GM18519 (cell line): ENCODE results near the gene SUN2.

Experiments used
- ATAC-seq: cut with Tn5 transposase; IDR thresholded peaks from one replicate; pipeline ENCODE4 v1.9.1; 2021; ENCODE audit warnings: mild to moderate bottlenecking, moderate library complexity; ENCODE audit not compliant: unreplicated experiment, low FRiP score

SUN2 gene

DNA sequence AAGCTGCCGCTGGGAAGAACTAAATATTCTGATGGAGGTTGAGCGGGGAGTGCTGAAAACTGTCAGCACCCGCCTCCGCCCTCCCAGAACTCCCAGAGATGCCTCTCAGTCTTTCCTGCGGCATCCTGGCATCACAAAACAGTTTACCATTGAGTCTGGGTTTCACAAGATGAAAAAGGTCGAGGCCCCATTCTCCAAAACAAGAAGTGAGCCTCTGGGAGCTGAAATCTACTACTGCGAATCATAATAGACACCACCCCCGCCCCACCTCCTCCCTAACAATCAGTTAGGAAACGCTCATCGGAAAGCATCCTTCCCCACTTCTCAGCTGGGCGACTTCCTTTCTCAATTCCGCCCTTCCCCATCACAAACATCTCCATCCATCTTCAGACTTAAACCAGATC, 1.0 kb downstream of the SUN2 start:
- no peak for ATAC-seq

DNA sequence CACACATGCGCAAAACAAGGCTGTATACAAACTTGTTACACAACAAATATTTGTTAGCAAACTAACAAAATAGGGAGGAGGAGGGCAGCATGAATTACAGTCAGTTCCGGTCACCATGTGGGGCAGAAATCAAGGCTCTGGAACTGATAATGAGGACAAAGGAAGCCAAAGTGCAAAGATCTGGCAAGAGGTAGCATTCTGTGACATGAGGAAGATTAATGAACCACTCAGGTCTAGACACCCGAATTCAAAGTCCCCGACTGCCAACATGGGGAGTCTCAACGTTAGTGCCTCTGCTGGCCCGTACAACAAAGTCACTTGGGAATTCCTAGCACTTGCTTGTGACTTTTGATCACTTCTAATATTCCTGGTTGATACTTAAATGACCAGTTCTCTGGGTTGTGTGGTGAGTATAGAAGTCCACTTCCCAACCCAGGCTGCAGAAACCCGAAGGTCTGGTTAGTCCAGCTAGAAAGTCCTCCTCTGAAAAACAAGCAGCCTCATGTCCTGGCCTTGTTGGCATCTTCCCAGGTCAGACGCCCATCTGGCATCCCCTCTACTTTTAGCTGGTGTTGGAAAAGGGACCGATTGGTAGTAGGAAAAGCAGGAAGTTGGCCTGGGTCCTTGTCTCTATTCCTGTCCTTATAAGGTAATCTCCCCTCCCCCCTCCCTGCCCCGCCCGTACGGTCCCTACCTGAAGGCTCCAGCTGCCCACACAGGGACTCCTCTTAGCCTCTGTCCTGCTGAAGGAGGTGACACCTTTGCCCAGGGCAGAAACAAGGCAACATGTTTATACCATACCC, 1.6 kb downstream of the SUN2 start:
- ATAC-seq = no peak

DNA sequence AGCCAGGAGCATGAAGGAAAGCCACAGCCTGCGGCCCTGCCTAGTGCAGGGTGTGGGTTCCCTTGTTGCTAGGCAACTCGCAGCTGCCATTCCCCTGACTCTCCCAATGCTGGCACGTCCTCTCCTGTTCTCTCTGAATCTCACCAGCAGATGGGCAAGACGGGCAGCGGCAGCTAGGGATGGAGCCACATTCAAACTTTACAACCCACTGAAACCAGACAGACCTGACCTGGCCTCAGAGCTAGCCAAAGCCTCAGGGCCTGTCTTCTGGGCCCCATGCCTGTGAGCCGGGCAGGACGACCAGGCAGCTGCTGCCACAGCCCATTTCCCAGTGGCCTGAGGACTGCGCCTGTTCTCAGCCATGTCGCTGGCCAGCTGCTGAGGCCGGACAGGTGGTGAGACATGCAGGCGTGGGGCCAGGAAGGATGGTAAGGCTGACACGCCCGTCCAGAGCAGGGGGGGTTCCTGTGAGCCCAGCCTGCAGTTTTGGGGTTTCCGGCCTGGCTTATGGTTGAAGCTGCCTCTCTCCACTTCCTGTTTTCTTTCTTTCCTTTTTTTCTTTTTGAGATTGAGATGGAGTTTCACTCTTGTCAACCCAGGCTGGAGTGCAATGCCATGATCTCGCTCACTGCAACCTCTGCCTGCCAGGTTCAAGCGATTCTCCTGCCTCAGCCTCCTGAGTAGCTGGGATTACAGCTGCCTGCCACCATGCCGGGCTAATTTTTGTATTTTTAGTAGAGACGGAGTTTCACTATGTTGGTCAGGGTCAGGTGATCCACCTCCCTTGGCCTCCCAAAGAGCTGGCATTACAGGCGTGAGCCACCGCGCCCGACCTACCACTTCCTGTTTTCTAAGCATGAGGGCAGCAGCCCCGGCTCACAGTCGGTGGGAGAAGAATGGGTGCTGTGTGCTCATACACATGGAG, 4.1 kb downstream of the SUN2 start:
- no peak for ATAC-seq

DNA sequence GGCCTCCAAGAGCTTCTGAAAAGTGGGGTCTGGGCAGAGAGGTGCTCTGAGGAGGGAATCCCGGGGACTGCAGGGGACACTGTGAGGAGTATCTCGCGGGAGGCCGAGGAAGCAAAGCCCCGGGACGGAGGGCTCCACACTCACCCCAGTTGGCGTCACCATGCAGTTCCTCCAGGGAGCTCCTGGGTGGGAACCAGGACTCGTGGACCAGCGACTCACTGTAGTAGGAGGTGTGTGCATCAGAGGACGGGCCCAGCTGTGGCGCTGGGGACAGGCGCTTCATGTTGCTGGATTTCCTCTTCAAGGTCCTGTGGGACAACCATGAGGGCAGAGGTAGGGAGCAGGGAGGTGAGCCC, 4.8 kb downstream of the SUN2 start:
- ATAC-seq = no peak

DNA sequence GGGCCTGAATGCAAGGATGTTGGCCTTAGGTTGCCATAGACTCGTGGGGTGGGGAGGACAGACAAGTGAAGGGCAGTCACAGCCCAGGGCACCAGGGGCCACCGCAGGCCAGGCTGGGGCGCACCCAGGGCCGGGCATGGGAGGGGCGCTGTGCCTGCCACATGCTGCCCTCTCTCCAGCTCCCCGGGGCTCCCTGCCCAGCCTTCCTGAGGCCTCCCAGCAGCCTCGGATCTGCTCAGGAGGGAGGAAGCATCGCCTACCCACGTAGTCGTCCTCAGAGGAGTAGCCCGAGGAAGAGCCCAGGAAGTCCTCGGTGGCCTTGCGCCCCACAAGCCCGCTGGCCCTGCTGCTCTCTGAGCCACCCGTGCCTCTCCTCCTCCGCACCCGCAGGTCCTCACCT, 5.2 kb downstream of the SUN2 start:
- no peak for ATAC-seq

DNA sequence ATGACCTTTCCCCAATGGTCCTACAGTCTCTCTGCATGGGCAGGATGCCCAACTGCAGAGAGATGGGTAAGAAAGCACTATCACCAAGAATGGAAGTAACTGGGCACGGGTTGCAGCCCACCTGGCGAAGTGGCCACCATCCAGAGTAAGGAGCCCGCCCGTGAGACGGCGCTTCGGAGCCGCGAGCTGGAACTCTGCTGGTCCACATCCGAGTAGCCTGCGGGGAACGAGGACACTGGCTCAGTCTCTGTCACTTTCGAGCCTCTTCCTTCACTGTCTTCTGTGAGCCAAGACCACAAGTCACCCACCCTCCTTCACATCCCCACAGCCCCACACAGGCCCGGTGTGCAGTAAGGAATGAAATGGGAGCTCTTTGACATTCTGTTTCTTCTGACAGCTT, 5.7 kb downstream of the SUN2 start:
- ATAC-seq = no peak

DNA sequence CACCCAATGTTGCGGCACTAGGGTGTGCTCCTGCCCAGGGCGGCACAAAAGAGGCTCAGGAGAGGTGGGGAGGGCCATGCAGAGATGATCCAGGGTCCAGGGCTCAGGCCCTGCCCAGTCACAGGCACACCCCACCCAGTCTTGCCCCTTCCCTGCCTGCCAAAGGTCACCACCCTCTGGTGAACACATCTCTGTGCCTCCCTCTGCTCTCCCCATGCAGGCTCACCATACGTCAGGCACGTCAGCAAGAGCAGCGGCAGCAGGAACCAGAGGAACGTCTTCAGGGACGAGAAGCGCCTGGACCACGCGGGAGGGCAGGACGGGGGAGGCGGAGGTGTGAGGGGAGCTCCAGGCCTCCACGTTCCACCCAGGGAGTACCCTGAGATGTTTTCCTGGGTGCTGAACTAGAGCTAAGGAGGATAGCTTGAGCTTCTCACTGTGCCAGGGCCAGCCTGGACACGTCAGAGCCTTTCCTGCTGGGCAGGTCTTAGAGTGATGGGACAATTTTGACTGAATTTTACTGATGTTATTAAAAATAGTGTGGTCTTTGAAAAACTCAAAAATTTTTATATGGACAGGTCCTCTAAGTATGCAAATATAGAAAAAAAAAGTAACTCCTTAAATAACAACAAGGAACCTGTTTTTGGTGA, 7.2 kb downstream of the SUN2 start:
- ATAC-seq = no peak

DNA sequence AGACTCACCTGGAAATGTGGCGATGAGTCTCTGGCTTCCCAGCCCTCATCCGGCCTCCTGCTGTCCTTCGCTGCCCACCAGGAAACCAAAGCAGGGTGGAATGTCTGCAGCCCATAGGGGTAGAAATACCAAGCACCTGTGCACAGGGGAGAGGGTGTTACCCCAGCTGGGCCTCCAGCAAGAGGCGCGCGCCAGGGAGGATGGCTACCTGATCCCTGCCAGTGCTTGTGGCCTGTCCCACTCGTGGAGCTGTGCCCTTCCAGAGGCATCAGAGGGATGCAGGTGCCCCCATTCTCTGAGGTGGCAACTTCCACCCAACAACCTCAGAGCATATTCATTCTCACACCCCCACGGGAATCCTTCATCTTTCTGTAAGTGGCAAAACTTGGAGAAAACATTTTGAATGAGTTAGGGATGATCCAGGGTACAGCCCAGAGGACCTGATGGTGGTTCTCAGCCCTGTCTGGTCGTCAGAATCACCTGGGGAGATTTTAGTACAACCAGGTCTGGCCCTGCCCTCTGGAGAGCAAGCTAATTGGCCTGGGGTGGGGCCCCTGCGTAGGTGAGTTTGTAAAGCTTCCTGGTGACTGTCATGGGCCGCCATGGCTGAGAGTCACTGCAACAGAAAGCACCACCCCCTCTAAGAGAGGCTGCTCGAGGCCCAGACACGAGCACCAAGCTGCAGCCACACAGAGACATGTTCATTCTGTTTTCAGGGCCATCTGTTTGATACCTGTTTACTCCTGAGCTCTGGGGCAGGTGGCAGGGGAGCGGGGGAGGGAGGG, 9.9 kb downstream of the SUN2 start:
- no peak for ATAC-seq

DNA sequence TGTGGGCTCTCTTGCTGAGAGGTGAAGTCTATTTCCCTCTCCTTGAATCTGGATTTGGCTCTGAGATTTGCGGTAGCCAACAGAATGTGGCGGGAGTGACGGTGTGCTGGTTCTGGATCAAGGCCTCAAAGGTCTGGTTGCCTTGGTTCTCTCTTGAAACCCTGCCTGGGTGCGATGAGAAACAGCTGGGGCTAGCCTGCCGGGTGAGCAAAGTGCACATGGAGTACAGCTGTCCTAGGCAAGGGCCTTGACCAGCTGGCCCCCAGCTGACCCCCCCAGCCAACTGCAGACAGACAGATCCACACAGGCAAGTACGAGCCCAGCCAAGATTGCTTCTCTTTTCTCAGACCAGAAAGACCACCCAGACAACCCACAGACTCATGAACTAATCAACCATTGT, 10.8 kb downstream of the SUN2 start:
- ATAC-seq = no peak

DNA sequence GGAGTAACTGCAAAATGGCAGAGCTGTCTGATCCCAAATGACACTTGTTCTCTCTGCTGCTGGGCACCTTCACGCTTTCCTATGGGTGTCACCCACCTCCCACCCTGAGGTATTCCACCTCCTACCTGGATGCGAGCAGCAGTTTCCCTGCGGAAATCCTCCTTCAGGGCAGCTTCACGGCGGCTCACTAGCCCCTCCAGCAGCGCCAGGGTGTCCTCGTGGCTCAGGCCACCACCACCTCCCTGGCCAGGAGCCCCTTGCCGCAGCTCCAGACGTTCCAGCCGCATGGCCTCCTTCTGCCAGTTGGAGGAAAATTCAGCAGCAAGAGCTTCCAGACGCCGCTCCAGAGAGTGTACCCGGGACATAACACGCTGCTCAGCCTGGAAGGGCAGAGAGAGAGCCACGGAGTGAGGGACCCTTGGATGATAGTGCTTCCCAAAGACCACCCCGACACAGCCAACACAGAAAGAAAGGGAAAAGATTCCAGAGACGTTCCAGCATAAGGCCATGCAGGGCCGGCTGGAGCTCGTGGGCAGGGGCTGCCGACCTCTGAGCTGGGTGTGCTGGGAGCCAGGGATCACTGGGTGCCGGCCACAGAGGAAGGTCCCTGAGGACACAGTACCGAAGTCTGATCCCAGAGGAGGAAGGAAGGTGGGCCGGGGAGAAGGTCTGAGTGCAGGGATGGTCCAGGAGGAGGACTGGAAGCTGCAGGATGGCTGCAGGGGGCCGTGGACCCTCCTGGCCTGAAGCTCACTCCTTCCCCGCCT, 13.4 kb downstream of the SUN2 start:
- no peak for ATAC-seq

DNA sequence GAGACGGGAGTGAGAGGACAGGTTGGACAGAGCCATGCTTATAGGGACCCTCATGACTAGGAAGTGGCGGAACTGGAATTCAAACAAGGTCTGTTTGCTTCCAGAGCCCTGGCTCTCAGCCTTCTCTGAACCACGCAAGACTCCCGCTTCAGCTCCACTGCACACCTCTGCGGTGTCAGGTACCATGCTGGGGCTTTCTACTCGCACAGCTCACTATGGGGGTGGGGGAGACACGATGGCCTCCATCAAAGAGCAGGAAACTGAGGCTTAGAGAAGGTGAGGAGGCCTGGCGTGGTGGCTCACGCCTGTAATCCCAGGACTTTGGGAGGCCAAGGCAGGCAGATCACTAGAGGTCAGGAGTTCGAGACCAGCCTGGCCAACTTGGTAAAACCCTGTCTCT, 14.2 kb downstream of the SUN2 start:
- ATAC-seq = no peak

DNA sequence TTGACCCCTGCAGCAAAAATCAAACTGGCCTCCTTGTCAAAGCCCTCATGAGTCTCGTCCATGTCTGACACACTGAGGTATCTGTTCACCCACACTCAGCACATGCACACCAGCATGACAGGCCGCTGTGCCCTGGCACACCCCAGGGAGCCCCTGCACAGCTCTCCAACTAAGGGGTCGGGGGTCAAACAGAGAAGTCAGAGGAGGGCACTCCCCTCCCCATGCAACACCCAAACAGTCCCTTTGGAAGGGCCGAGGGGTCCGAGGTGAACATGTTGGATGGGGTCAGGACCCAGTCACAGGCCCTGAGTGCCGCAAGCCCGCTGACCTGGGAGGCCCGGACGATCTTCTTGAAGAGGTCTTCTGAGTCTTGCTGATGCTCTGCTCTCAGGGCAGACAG, 14.6 kb downstream of the SUN2 start:
- ATAC-seq = no peak

DNA sequence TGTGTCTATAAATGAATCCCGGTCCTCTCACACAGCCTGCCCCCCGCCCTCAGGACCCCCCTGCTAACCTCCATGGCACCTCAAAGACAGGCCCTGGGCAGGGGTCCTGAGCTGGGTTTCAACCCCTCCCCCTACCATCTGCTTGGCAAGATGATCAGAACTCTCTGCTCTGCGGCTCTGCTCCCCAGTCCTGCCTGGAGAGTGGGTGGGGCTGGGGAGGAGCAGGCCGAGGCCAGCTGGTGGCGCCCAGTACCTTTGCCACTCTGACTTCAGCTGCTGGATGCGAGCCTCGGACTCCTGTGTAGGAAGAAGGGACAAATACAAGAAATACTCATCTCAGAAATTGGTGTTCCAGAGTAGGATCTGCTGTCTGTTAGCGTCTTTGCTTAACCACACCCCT, 15.0 kb downstream of the SUN2 start:
- ATAC-seq = no peak

DNA sequence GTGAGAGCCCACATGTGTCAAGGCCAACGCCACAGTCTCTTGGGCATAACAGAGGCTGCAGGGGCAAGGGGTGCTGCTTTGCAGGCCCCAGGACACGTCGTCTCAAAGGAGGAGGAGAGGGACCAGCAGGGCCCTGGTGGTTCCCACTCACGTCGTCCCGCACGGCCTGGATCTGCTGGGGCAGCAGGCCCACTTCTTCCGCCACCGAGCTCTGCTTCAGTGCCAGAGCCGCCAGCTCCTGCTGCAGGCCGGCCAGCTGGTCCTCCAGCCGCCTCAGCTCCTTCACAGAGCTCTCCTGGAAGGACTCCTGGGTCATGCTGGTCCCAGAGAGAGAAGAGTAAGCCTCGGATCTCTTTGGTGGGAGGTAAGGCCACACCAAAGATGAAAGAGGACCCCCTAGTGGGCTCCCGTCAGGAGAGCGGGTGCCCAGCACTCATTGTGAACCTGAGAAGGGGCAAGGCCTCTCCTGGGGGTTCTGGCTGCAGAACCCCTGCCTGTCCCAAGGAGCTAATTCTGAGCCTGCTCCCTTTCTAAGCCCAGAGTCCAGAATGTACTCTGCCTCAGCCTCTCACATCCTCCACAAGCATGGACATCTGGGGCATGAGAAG, 15.6 kb downstream of the SUN2 start:
- no peak for ATAC-seq

DNA sequence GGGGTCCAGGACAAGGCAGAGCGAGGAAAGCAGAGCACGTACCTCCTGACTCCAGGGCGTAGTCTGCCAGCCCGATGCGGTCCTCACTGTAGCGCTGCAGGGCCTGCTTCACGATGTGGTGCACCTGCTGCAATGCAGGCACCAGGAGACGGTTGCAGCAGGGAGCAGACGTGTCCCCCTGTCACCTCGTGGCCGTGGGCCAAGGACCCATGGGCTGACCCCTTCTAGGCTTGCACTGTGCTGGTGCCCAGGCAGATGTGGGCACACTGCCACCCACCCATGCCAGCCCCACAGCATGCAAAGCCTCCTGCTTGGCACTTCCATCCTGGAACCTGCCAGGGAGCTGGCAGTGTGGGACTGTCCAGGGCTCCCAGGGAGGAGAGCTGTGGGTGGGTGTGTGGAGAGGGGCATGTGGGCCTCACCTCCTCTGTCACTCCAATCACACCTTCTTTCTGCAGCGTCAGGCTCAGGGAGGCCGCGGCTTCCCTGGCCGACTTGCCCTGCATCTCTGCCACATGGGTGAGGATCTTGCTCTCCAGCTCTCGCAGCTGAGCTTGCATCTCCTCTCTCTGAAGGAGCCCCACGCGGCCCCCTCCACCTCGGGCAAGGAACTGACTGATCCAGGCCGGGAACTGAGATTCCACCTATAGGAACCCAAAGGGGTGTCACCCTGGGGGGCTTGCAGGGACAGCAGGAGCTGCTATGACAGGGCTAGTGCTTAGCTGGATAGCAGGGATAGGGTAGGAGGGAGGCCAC, 16.3 kb downstream of the SUN2 start:
- ATAC-seq = no peak

DNA sequence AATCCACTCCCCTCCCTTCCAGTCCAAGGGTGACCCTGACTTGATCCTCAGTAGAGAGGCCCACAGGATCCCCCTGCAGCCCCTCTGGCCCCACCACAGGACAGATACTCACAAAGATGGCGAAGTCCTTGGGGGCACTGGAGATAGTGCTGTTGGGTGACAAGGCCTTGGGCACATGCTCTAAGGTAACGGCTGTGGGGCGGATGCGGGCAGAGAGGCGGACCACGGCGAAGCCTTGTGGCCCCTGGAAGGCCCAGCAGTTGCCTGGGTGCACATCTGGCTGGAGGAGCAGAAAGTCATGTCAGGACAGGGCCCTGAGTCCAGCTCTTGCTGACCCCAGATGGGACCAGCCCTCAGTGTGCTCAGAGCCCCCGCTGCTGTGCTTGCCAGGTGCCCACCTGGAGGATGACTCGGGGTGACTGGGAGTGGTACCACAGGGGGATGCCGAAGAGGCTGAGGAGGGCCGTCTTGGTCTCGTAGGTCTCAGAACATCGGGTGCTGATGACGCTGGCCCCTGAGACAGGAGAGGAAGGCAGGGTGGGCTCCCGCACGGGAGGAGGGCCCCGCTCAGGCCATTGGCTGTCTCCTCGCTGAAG, 17.2 kb downstream of the SUN2 start:
- no peak for ATAC-seq

DNA sequence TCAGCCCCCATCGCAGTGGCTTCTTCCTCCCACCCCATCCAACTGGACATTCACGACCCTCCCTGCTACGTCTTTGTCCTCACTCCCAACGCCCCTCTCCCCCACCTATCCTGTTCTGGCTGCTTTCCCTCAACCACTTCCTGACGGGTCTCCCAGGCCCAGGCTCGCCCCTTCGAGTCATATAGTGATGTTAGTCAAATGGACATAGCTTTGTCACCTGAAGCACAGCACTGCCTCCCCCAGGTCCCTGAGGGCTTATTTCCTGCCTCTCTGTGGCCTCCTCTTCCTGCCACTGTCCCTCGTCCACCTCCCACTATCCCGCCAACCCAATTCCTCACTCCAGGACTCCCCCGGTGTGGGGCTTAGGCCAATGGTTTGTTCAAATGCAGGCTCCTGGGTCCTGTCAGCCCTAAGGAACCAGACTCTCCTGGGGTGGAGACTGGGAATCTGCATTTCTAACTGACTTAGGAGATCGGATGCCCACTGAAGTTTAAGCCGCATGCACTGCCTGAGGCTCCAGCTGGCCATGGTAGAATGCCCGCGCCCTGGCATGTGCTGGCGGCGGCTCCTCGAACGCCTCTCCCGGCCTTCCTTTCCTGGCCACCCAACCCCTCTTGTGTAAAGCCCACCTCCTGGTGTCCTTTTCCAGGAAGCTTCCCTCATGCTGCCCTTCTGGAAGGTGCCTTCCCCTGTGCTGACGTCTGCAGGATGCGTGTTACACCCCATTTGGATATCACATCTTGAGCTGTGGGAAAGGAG, 18.3 kb downstream of the SUN2 start:
- no peak for ATAC-seq

DNA sequence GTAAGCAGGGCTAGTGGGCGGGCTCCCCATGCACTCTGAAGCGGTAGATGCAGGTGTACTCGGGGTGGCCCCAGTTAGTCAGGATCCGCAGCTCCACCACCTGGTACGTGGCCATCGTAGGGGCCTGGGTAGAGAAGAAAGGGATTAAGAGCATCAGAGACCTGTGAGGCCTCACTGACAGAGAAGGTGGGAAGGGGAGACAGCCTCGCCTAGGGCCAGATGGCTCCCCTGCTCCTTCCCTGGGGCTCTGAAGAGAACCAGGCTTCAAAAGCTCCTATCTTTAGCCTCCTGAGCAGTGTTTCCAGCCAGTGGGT, 19.6 kb downstream of the SUN2 start:
- ATAC-seq = no peak
